ENCODE data around the gene CAMK1G.
A peak's percentile ranks its signal among the peaks of the same experiment; 100 is the strongest.

The CAMK1G gene

GRCh38 chr1:209648931-209649776 lies 65.6 kb downstream of the CAMK1G start:
- H3K9me3 Mint-ChIP-seq, result no peaks in the 10 kb centered on the region
- H3K27ac Mint-ChIP-seq, result peak overlapping the region; percentile 49
- peak; percentile 14 for ATAC-seq
- no peak for DNase-seq (ENCODE audit: low spot score in 2 of 2)
- H3K4me3 Mint-ChIP-seq, result no peak overlapping the region
- peaks cover 46% of the 10 kb centered on the region for H3K4me1 Mint-ChIP-seq
- no peaks in the 10 kb centered on the region for H3K36me3 Mint-ChIP-seq

GRCh38 chr1:209650454-209650853 lies 66.9 kb downstream of the CAMK1G start:
- DNase-seq (ENCODE audit: low spot score in 2 of 2), result no peak
- peaks cover 46% of the 10 kb centered on the region for H3K4me1 Mint-ChIP-seq
- no peaks in the 10 kb centered on the region for H3K36me3 Mint-ChIP-seq
- H3K4me3 Mint-ChIP-seq, result no peak overlapping the region
- H3K9me3 Mint-ChIP-seq, result no peaks in the 10 kb centered on the region
- H3K27ac Mint-ChIP-seq, result peak overlapping the region; percentile 74
- ATAC-seq, result no peak

- no peaks in the 10 kb centered on the region for H3K36me3 Mint-ChIP-seq
- ATAC-seq, result peak; percentile 95
- peaks cover 46% of the 10 kb centered on the region for H3K4me1 Mint-ChIP-seq
- H3K9me3 Mint-ChIP-seq, result no peaks in the 10 kb centered on the region
- H3K27ac Mint-ChIP-seq, result peak overlapping the region; percentile 74
- DNase-seq (ENCODE audit: low spot score in 2 of 2), result peak; percentile 44 to 78
- H3K4me3 Mint-ChIP-seq, result no peak overlapping the region
These were observed 67.6 kb downstream of the CAMK1G start for GRCh38 chr1:209651138-209651587.

GRCh38 chr1:209652121-209652735 lies 68.7 kb downstream of the CAMK1G start, which contains the start of gene LAMB3:
LAMB3 (minus strand) TSS chr1:209652425; CDS start chr1:209650944, 1,481 bp downstream.
- H3K9me3 Mint-ChIP-seq, result no peaks in the 10 kb centered on the region
- ATAC-seq, result no peak
- no peak within 1 kb of the TSS for H3K4me3 Mint-ChIP-seq
- DNase-seq (ENCODE audit: low spot score in 2 of 2), result no peak
- peaks cover 49% of the 10 kb centered on the region for H3K4me1 Mint-ChIP-seq
- no peaks in the 10 kb centered on the region for H3K36me3 Mint-ChIP-seq
- H3K27ac Mint-ChIP-seq, result peak within 1 kb of the TSS; percentile 74

- peak; percentile 42 for ATAC-seq
- no peak overlapping the region for H3K4me3 Mint-ChIP-seq
These were observed 69.4 kb downstream of the CAMK1G start for GRCh38 chr1:209652873-209653401.

GRCh38 chr1:209653915-209654351 lies 70.4 kb downstream of the CAMK1G start:
- Mint-ChIP-seq H3K4me3 (no peak overlapping the region), H3K27ac (peak overlapping the region; percentile 73), H3K9me3 (no peaks in the 10 kb centered on the region), H3K4me1 (peaks cover 59% of the 10 kb centered on the region), H3K36me3 (no peaks in the 10 kb centered on the region)
- DNase-seq (ENCODE audit: low spot score in 2 of 2) (no peak), ATAC-seq (no peak)

More at GRCh38 chr1:209652873-209653401, 69.4 kb downstream of the CAMK1G start:
- peak overlapping the region; percentile 12 for H3K27ac Mint-ChIP-seq
- peaks cover 55% of the 10 kb centered on the region for H3K4me1 Mint-ChIP-seq
- peak; percentile 14 to 53 for DNase-seq (ENCODE audit: low spot score in 2 of 2)
- no peaks in the 10 kb centered on the region for H3K36me3 Mint-ChIP-seq
- no peaks in the 10 kb centered on the region for H3K9me3 Mint-ChIP-seq

- Mint-ChIP-seq H3K36me3 (no peaks in the 10 kb centered on the region), H3K9me3 (no peaks in the 10 kb centered on the region), H3K4me3 (no peak overlapping the region), H3K27ac (no peak overlapping the region), H3K4me1 (peaks cover 61% of the 10 kb centered on the region)
- ATAC-seq, result no peak
- DNase-seq (ENCODE audit: low spot score in 2 of 2), result no peak
These were observed 72.1 kb downstream of the CAMK1G start for GRCh38 chr1:209655411-209656231.

GRCh38 chr1:209657140-209657879 lies 73.8 kb downstream of the CAMK1G start:
- ATAC-seq, result peak; percentile 79
- Mint-ChIP-seq H3K9me3 (no peaks in the 10 kb centered on the region), H3K36me3 (no peaks in the 10 kb centered on the region), H3K4me3 (no peak overlapping the region), H3K4me1 (peaks cover 44% of the 10 kb centered on the region), H3K27ac (peak overlapping the region; percentile 12)
- no peak for DNase-seq (ENCODE audit: low spot score in 2 of 2)

- no peak for ATAC-seq
- H3K9me3 Mint-ChIP-seq, result no peaks in the 10 kb centered on the region
- no peaks in the 10 kb centered on the region for H3K36me3 Mint-ChIP-seq
- H3K27ac Mint-ChIP-seq, result peak overlapping the region; percentile 12
- no peak for DNase-seq (ENCODE audit: low spot score in 2 of 2)
- H3K4me1 Mint-ChIP-seq, result peaks cover 38% of the 10 kb centered on the region
- H3K4me3 Mint-ChIP-seq, result no peak overlapping the region
These were observed 74.4 kb downstream of the CAMK1G start for GRCh38 chr1:209657918-209658317.

GRCh38 chr1:209659909-209660308 lies 76.4 kb downstream of the CAMK1G start:
- Mint-ChIP-seq H3K36me3 (no peaks in the 10 kb centered on the region), H3K9me3 (no peaks in the 10 kb centered on the region), H3K4me1 (peaks cover 28% of the 10 kb centered on the region), H3K4me3 (peak overlapping the region; percentile 34), H3K27ac (peak overlapping the region; percentile 14)
- peak; percentile 91 for ATAC-seq
- no peak for DNase-seq (ENCODE audit: low spot score in 2 of 2)

GRCh38 chr1:209661071-209661470 lies 77.6 kb downstream of the CAMK1G start:
- Mint-ChIP-seq H3K36me3 (no peaks in the 10 kb centered on the region), H3K4me1 (peaks cover 28% of the 10 kb centered on the region), H3K9me3 (no peaks in the 10 kb centered on the region), H3K4me3 (no peak overlapping the region), H3K27ac (no peak overlapping the region)
- ATAC-seq, result no peak
- DNase-seq (ENCODE audit: low spot score in 2 of 2), result no peak

GRCh38 chr1:209662879-209663327 lies 79.4 kb downstream of the CAMK1G start:
- DNase-seq (ENCODE audit: low spot score in 2 of 2) (no peak), ATAC-seq (no peak)
- Mint-ChIP-seq H3K27ac (no peak overlapping the region), H3K4me3 (no peak overlapping the region), H3K4me1 (peaks cover 19% of the 10 kb centered on the region), H3K36me3 (no peaks in the 10 kb centered on the region), H3K9me3 (no peaks in the 10 kb centered on the region)

All from stimulated activated effector memory CD8-positive, alpha-beta T cell treated with anti-CD3 and anti-CD28 coated beads, Interleukin-12 subunit alpha, Interleukin-12 subunit beta, amount 100 ng/mL, for 72 hours (primary cell).